ENCODE measurements around the gene DAO.

- TF ChIP-seq CTCF (conservative IDR thresholded peaks at IDR 0.05; ENCODE audit: low read length): no peak
- no peak for TF ChIP-seq EZH2phosphoT487 (IDR thresholded peaks at IDR 0.05; ENCODE audit: borderline replicate concordance, low read depth, low read length)
Observed at GRCh38 chr12:108855284-108856169, 24.4 kb upstream of the DAO start.
